EL (cell line): ENCODE results near the gene MROH7.

Source experiments
- DNase-seq: peaks from one replicate; pipeline ENCODE4 v3.0.0-alpha.2; 2016

MROH7 gene

GRCh38 chr1:54653036-54653435, 11.4 kb downstream of the MROH7 start:
- DNase-seq, result peak; percentile 76

- no peak for DNase-seq
Measured at GRCh38 chr1:54658164-54658913, 16.8 kb downstream of the MROH7 start.

GRCh38 chr1:54663725-54664124, 22.1 kb downstream of the MROH7 start:
- no peak for DNase-seq

DNA sequence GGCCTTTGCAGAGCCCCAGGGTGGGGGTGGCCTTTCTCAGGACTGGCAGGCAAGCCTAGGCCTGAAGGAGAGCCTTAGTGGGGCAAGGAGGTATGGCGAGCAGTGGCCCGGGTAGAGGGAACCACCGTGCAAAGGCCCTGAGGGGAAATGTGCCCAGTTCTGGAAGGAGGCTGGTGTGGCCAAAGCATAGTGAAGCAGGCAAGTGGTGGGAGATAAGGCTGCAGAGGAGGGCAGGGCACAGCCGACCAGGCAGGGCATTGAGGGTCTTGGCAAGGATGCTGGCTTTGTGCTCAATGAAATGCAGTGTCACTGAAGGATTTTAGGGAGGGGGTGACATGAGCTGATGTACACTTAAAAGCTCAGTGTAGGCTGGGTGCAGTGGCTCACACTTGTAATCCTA, 22.8 kb downstream of the MROH7 start:
- DNase-seq, result no peak

- DNase-seq, result no peak
Measured at GRCh38 chr1:54665852-54666251, 24.3 kb downstream of the MROH7 start.

DNA sequence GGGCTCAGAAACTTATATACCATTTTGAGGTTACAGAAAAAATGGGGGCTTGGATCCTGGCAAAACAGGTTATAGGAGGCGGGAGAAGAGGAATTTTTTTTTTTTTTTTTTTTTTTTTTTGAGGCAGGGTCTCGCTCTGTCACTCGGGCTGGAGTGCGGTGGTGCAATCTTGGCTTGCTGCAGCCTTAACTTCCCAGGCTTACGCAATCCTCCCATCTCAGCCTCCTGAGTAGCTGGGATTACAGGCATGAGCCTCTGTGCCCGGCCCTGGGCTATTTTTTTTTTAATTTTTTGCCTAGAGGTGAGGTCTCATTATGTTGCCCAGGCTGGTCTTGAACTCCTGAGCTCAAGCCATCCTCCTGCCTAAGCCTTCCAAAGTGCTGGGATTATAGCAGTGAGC, 24.7 kb downstream of the MROH7 start:
- no peak for DNase-seq

GRCh38 chr1:54667797-54668196, 26.2 kb downstream of the MROH7 start:
- DNase-seq, result no peak

- no peak for DNase-seq
Measured at GRCh38 chr1:54668567-54668966, 27.0 kb downstream of the MROH7 start.

DNA sequence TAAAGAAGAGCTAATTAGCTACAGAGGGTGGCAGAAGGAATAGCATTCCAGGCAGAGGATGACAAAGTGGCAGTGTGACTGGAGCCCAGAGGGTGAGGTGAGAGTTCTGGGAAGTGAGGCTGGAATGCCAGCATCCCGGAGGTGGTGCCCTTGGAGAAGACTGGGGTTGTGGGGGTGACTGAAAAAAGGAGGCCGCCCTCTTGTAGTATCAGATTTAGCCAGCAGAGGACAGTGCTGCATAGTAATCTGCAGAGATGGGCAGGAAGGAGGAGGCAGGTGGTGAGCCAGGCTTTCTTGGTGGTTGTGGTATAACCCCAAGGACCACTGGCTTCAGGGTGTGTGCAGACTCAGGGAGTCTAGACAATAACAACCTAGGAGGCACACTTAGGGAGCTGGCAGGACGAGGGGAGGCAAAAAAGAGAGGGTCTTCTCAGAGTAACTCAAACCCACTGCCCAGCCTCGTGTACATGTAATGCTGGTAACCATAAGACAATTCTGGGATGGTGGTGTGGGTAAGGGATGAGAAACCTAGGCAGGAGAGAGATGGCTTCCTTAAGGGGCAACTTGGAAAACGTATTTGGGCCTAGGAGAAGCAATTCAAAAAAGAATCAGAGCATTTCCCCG, 30.5 kb downstream of the MROH7 start:
- peak; percentile 59 for DNase-seq

DNA sequence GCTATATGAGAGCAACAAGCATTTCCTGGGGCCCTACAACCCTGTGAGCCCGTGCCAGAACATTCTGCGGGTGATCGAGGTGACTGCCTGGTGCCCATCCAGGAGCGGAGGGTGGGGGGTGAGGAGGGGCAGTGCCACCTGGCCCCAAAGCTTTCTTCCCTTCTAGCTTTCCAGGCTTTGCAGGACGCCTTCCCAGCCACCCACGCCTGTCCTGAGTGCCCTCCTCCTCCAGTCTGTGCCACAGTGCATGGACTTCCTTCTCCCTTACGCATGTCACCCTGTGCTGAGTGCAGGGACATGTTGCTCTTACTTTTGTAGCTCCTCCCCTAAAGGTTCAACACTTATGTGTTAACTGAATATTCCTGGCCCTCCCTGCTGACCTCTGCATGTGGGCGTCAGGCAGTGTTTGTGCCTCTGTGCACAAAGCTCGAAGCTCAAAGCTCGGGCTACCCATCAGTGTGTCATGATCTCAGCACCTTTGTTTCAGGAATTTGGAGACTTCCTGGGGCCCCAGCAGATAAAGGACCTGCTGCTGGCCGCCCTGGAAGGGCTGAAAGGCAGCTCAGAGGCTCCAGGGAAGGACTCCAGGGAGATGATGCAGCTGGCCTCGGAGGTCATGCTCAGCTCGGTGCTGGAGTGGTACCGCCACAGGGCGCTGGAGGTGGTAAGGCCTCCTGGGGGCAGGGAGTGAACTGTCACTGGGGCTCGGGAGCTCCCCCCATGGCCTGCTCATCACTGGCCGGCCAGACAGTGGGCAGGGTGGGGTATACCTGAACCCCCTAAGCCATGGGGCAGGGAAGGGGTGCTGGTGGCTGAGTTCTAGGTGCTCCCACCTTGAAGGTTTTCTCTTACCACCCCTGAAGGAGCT, 37.4 kb downstream of the MROH7 start:
- no peak for DNase-seq

DNA sequence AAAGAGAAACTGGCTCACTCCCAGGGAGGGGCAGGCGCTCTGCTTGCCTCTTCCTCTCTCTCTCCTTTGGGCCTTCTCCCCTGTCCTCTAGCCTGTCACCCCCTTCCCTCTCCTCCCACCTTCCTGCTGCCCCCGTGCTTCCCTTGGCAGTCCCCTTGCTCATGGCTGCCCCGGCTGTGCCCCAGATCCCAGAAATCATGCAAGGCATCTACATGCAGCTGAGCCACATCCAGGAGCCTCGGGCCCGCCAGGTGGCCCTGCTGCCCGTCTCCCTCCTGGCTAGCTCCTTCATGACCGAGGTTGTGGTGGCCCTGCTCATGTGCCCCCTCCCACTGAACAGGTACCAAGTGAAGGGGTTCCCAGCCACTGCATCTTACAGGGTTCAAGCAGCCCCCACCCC, 38.1 kb downstream of the MROH7 start:
- no peak for DNase-seq

DNA sequence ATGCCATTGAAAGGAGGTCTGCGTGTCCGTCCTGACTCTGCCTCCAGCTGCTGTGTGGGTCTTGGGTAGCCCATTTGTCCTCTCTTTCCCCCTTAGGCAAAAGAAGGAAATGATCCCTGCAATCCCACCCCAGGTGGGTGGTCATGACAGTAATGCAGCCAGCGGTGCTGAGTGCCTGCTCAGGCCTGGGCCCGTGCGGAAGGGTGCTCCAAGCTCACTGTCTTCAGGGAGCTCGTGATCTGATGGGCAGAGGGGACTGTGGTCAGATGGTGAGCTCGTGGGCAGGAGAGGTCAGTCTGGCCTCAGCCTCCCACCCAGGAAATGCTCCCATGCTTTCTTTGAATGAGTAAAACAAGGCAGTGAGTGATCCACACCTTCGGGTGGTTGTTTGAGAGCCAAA, 38.8 kb downstream of the MROH7 start:
- no peak for DNase-seq

DNA sequence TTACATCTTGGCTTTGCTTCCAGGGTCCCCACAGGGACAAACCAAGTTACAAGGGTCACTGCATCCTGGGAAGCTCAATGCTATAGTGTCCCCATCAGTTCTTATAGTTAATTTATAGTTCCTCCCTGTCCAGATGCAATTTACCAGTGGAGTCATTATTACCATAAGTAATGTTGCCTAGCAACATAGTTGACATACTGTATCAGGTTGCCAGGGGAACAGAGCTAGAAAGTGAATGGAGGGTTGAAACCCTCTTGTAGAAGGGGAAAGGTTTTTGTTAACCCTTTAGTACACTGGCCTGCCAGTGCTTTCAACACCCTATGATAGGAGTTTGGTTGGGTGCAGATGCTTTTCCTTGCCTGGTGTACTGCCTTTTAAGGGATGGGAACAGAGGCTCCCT, 39.8 kb downstream of the MROH7 start:
- DNase-seq, result no peak

- DNase-seq, result no peak
Measured at GRCh38 chr1:54683453-54683852, 41.9 kb downstream of the MROH7 start.

DNA sequence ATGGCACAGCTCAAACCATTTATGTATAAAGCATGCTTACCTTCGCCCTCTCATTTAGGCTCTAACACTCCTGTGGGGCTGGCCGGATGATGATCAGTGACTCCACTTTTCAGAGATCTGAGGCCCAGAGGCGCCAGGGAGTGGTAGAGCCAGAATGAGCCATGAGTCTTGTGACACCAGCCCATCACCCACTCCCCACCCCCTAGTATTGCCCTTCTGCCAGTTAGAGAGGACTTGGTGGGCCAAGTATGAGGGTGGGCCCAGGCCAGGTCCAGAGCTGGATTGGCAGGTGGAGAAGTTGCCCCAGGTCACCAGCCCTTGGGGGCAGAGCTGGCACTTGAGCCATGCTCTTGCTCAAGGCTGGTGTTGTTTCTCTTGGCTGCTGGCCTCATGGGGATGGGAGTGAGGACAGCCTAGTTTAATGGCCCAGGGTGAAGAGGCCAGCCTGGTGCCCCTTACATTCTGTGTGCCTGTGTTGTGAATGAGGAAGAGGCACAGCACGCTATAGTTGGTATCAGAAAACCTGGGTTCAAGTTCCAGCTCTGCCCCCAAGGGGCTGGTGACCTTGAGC, 43.8 kb downstream of the MROH7 start:
- DNase-seq, result no peak

GRCh38 chr1:54686155-54686554, 44.6 kb downstream of the MROH7 start:
- DNase-seq, result no peak

DNA sequence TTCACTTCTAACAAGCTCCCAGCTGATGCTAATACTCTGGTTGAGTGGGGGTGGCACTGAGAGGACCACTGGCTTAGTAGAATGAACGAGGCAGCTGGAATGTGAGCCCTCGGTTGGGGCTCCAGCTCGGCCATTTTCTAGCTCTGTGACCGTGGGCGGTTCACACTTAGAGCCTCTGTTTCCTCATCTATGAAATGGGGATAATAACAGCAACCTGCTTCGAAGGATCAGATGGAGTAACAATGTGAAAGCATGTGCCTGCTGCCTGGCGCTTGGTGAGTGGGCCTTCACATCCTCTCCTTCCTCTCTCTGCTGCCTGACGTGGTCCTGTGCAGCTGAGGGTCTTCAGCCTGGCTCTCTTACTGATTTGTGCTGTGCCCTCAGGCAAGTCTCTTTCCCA, 53.2 kb downstream of the MROH7 start:
- DNase-seq, result no peak

GRCh38 chr1:54695221-54695620, 53.6 kb downstream of the MROH7 start:
- no peak for DNase-seq

DNA sequence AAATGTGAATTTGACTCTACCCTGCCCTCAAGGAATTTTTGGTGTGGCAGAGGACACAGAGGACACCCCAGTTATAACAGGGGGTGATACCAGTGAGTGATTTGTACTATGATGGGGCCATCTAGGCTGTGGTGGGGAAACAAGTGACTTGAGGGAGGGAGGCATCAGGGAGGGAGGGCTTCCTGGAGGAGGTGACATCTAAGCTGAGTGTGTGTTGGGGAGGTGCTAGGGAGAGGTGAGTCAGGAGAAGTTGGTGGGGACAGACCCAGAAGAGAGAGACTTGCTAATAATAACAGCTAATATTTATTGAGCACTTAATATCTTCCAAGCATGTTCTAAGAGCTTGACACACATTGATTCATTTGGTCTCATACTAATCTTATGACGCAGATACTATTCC, 54.2 kb downstream of the MROH7 start:
- no peak for DNase-seq

- DNase-seq, result no peak
Measured at GRCh38 chr1:54696262-54696661, 54.7 kb downstream of the MROH7 start.

DNA sequence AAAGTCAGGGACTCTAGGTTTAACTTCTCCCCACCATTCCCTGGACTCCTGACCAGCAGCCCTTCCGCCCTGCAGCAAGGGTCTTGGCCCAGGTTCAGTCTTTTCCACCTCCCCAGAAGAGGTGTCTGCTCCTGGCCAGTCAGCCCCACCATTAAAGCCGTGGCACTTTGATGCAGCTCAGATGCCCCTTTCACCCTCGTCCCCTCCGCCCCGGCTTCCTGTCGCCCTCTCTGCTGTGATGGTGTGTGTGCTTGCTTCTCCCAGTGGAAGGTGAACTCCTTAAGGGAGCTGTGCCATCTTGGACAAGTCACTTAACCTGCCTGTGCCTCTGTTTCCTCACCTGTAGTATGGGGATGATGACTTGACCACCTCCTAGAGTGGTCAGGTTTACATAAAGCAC, 56.3 kb downstream of the MROH7 start:
- no peak for DNase-seq

DNA sequence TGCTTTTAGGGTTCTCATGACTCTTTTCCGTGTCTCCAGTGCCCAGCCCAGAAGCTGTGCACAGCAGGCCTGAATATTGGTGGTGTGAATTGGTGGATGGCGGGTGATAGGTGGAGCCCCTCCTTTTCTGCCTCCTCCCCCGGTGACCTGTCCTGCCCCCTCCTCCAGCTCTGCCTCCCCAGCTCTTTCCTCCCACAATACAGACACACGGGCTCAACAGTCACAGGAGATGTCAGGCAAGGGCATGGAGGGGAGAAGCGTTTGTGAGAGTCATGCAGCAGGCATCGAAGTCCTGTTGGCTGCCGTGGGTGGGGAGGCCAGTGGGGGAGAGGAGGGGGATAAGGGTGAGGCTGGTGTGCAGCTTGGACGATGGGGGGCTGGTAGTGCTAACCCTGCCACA, 56.8 kb downstream of the MROH7 start:
- DNase-seq, result no peak

DNA sequence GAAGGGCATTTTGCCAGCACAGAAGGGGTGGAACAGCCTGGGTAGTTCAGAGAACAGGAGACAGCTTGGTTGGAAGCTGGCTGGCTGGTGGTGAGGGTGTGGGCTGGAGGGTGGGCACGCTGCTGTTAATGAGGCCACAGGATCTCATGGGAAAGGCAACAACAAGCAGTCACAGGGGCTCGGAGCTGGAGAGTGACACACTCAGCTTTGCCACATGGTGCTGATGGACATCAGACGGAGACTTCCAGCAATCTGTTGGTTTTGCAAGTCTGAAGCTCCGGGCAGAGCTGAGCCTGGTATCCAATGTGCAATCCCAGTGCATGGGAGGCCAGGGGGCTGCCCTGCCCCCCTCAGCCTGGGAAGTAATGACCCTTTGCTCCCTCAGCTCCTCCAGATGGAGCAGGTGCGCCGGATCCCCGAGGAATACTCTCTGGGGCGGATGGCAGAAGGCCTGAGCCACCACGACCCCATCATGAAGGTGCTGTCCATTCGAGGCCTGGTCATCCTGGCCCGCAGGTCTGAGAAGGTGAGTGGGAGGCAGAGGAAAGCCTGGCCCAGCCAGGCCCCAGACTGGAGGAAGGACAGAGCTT, 58.4 kb downstream of the MROH7 start:
- DNase-seq, result no peak
